BLaER1 (cell line): ENCODE results near the gene FBXL17.

ENCODE experiments used
- H3K27ac ChIP-seq: shearing (Covaris generic); formaldehyde crosslinking; 2 replicates; pipeline ENCODE4 v1.8.1; 2022
- H3K27me3 ChIP-seq: shearing (Covaris generic); formaldehyde crosslinking; 2 replicates; pipeline ENCODE4 v1.8.1; 2022
- H3K36me3 ChIP-seq: shearing (Covaris generic); formaldehyde crosslinking; 2 replicates; pipeline ENCODE4 v1.8.1; 2022
- H3K4me1 ChIP-seq: shearing (Covaris generic); formaldehyde crosslinking; 2 replicates; pipeline ENCODE4 v1.8.1; 2022
- H3K4me2 ChIP-seq: shearing (Covaris generic); formaldehyde crosslinking; 2 replicates; pipeline ENCODE4 v1.8.1; 2022
- H3K4me3 ChIP-seq: shearing (Covaris generic); formaldehyde crosslinking; 2 replicates; pipeline ENCODE4 v1.8.1; 2022
- H3K9ac ChIP-seq: shearing (Covaris generic); formaldehyde crosslinking; 2 replicates; pipeline ENCODE4 v1.8.1; 2022
- H3K9me3 ChIP-seq: shearing (Covaris generic); formaldehyde crosslinking; 2 replicates; pipeline ENCODE4 v1.8.1; 2022
- H4K20me1 ChIP-seq: shearing (Covaris generic); formaldehyde crosslinking; 2 replicates; pipeline ENCODE4 v1.8.1; 2022
- Cebpa-rat ChIP-seq: shearing (Covaris generic); IDR thresholded peaks from 2 replicates; pipeline ENCODE4 v1.8.1; 2022

FBXL17 gene

GRCh38 chr5:108081707-108082106 is 300.2 kb downstream of the FBXL17 start:
- H4K20me1 ChIP-seq, result no peaks in the 10 kb centered on the region
- no peaks in the 10 kb centered on the region for H3K4me1 ChIP-seq
- no peak overlapping the region for H3K9ac ChIP-seq
- no peaks in the 10 kb centered on the region for H3K27me3 ChIP-seq
- H3K36me3 ChIP-seq, result no peaks in the 10 kb centered on the region
- H3K4me2 ChIP-seq, result no peak overlapping the region
- H3K9me3 ChIP-seq, result no peaks in the 10 kb centered on the region
- H3K4me3 ChIP-seq, result no peak overlapping the region
- no peak overlapping the region for H3K27ac ChIP-seq
- no peak for TF ChIP-seq Cebpa-rat

- no peak for TF ChIP-seq Cebpa-rat
- Histone ChIP-seq H4K20me1 (no peaks in the 10 kb centered on the region), H3K4me1 (no peaks in the 10 kb centered on the region), H3K9me3 (no peaks in the 10 kb centered on the region), H3K4me2 (no peak overlapping the region), H3K36me3 (no peaks in the 10 kb centered on the region), H3K4me3 (no peak overlapping the region), H3K27me3 (no peaks in the 10 kb centered on the region), H3K9ac (no peak overlapping the region), H3K27ac (no peak overlapping the region)
Measured at GRCh38 chr5:108079753-108080152, 302.1 kb downstream of the FBXL17 start.

DNA sequence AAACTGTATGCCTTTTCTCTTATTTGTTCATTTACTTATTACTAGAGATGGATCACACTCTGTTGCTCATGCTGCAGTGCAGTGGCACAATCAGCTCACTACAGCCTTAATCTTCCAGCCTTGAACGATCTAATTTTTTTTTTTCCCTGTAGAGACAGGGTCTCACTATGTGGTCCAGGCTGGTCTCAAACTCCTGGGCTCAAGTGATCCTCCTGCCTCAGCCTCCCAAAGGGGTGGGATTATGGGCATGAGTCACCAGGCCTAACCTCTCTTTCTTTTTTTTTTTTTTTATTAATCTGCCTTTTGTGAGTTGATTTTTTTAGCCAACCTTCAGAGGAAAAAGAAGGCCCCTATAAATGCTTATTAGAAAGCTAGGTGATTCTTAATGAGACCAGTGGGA is 303.0 kb downstream of the FBXL17 start:
- Histone ChIP-seq H3K9me3 (no peaks in the 10 kb centered on the region), H4K20me1 (no peaks in the 10 kb centered on the region), H3K4me1 (no peaks in the 10 kb centered on the region), H3K4me3 (no peak overlapping the region), H3K27ac (no peak overlapping the region), H3K4me2 (no peak overlapping the region), H3K27me3 (no peaks in the 10 kb centered on the region), H3K36me3 (no peaks in the 10 kb centered on the region), H3K9ac (no peak overlapping the region)
- TF ChIP-seq Cebpa-rat, result no peak

DNA sequence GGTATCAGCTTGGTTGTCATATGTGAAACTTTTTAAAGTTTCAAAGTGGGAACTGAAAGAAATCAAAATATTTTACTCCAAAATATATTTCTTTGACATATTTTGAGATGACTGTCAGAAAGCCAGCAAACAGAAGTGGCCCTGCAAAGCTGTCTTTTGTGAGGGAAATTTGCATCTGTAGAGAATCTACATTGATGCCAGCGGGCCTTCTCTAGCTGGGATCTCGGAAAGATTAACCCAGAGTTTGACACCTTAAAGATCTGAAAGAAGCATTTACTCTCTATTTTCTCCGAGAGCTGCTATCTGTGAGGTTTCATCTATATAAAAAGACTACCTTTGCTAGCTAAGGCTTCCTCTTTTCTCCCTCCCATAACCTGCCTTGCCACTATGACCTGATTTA is 303.6 kb downstream of the FBXL17 start:
- Histone ChIP-seq H4K20me1 (no peaks in the 10 kb centered on the region), H3K4me1 (no peaks in the 10 kb centered on the region), H3K9me3 (no peaks in the 10 kb centered on the region), H3K9ac (no peak overlapping the region), H3K4me2 (no peak overlapping the region), H3K27ac (no peak overlapping the region), H3K36me3 (no peaks in the 10 kb centered on the region), H3K4me3 (no peak overlapping the region), H3K27me3 (no peaks in the 10 kb centered on the region)
- TF ChIP-seq Cebpa-rat, result no peak

DNA sequence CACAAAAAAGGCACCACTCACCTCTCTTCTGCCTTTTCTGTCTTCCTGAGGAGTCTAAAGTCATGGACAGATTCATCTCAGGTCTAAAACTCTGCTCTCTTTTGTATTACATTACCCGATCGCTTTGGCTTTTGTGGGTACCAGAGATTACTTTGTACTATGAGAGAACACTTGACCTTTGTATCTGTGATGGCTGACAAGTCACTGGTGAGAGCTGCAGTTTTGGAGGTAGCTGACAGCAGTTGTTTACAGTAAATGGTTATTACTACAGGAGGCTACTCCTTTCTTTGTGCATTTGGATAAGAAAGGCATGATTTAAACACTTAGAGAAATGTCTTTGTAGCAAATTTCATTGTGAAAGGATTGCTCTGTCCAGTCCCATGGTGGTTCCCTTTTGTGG is 307.3 kb downstream of the FBXL17 start:
- no peak for TF ChIP-seq Cebpa-rat
- Histone ChIP-seq H3K4me2 (no peak overlapping the region), H3K27ac (no peak overlapping the region)

DNA sequence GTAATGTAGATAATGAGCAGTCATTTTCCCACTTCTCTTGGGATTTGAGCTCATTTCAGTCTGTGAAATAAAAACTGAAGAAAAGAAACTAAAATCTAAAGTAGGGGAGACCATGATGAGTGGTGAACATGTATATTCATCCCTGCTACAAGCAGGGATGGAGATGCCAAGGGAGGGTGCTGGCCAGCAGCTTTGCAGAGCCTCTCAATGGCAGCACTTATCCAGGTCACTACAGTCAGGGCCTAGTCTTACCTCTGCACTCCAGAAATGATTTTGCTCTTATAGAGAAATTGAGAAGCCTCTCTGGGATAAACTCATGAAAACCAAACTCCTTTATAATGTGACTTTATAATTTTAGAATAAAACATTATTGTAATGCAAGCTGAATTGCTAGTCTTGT is 317.6 kb downstream of the FBXL17 start:
- no peak overlapping the region for H3K27ac ChIP-seq
- TF ChIP-seq Cebpa-rat, result no peak

More for the DNA sequence above, 307.3 kb downstream of the FBXL17 start:
- H3K4me1 ChIP-seq, result no peaks in the 10 kb centered on the region
- H3K9ac ChIP-seq, result no peak overlapping the region
- H3K36me3 ChIP-seq, result no peaks in the 10 kb centered on the region
- no peaks in the 10 kb centered on the region for H3K27me3 ChIP-seq
- no peaks in the 10 kb centered on the region for H4K20me1 ChIP-seq
- no peak overlapping the region for H3K4me3 ChIP-seq
- no peaks in the 10 kb centered on the region for H3K9me3 ChIP-seq

GRCh38 chr5:108061941-108062340 is 320.0 kb downstream of the FBXL17 start:
- no peaks in the 10 kb centered on the region for H4K20me1 ChIP-seq
- no peak overlapping the region for H3K27ac ChIP-seq
- H3K9ac ChIP-seq, result no peak overlapping the region
- no peak overlapping the region for H3K4me2 ChIP-seq
- no peak overlapping the region for H3K4me3 ChIP-seq
- H3K4me1 ChIP-seq, result no peaks in the 10 kb centered on the region
- H3K36me3 ChIP-seq, result no peaks in the 10 kb centered on the region
- no peaks in the 10 kb centered on the region for H3K9me3 ChIP-seq
- no peak for TF ChIP-seq Cebpa-rat
- no peaks in the 10 kb centered on the region for H3K27me3 ChIP-seq

More for the DNA sequence above, 317.6 kb downstream of the FBXL17 start:
- H3K4me3 ChIP-seq, result no peak overlapping the region
- H4K20me1 ChIP-seq, result no peaks in the 10 kb centered on the region
- no peak overlapping the region for H3K4me2 ChIP-seq
- no peaks in the 10 kb centered on the region for H3K9me3 ChIP-seq
- H3K36me3 ChIP-seq, result no peaks in the 10 kb centered on the region
- H3K9ac ChIP-seq, result no peak overlapping the region
- H3K27me3 ChIP-seq, result no peaks in the 10 kb centered on the region
- H3K4me1 ChIP-seq, result no peaks in the 10 kb centered on the region

DNA sequence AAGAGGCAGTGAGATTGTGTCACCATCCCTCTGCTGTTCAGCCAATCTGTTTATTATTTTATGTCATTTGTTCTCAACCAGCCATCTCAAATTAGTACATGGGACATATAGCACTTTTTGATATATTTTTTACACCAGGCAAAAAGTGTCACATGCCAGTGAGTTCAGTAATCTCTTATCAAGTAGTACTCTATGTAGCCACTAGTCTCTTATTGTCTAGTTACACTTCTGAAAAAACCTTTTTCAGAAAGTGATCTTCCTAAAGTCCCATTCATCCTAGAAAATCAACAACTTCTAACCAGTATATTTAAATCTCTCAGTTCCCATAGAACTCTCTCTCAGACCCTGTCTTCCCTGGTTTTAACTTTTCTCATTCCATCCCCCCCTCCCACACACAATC is 321.6 kb downstream of the FBXL17 start:
- H3K4me1 ChIP-seq, result no peaks in the 10 kb centered on the region
- no peaks in the 10 kb centered on the region for H3K9me3 ChIP-seq
- H3K9ac ChIP-seq, result no peak overlapping the region
- no peaks in the 10 kb centered on the region for H4K20me1 ChIP-seq
- no peaks in the 10 kb centered on the region for H3K36me3 ChIP-seq
- no peak overlapping the region for H3K4me2 ChIP-seq
- no peaks in the 10 kb centered on the region for H3K27me3 ChIP-seq
- H3K27ac ChIP-seq, result no peak overlapping the region
- no peak overlapping the region for H3K4me3 ChIP-seq
- no peak for TF ChIP-seq Cebpa-rat

- Histone ChIP-seq H3K27me3 (no peaks in the 10 kb centered on the region), H3K4me3 (no peak overlapping the region), H3K9me3 (peaks cover 1% of the 10 kb centered on the region; the same call in 1 of the 2 replicates), H3K4me2 (no peak overlapping the region), H3K9ac (no peak overlapping the region), H3K36me3 (no peaks in the 10 kb centered on the region), H3K27ac (no peak overlapping the region), H3K4me1 (no peaks in the 10 kb centered on the region), H4K20me1 (no peaks in the 10 kb centered on the region)
- TF ChIP-seq Cebpa-rat, result no peak
Measured at GRCh38 chr5:108059334-108059733, 322.6 kb downstream of the FBXL17 start.

- Histone ChIP-seq H4K20me1 (no peaks in the 10 kb centered on the region), H3K4me2 (no peak overlapping the region), H3K9ac (no peak overlapping the region), H3K36me3 (no peaks in the 10 kb centered on the region), H3K4me1 (no peaks in the 10 kb centered on the region), H3K9me3 (peaks cover 24% of the 10 kb centered on the region), H3K27me3 (no peaks in the 10 kb centered on the region), H3K4me3 (no peak overlapping the region), H3K27ac (no peak overlapping the region)
- no peak for TF ChIP-seq Cebpa-rat
Measured at GRCh38 chr5:108054349-108054748, 327.5 kb downstream of the FBXL17 start.

DNA sequence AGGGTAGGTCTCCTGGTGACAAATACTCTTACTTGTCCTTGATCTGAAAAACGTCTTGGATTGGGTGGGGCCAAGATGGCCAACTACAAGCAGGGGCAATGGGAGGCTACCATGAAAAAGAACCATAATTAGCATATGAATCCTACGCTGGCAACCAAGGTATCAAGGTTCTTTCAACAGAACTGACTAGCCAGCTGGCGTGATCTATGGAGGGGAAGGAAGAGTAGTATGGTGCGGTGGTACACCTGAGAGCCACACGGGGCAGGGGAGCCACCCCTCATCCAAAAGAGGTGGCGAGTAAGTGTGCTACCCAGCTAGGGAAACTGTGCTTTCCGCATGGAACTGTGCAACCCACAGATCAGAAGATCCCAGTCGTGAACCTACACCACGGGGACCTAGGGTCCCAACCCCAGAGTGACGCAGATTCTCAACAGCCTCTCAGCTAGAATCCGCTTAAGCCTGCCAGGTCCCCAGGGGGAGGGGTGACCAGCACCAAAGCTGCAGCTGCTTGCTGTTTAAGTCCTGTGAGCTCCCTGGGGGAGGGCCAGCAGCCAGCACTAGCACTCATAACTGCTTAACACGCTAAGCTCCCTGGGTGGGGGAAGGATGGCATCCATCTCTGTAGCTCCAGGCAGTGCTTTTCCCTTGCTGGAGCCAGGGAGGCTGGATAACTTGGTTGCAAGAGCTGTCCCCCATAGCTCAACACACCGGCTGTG is 334.8 kb downstream of the FBXL17 start:
- H3K4me1 ChIP-seq, result no peaks in the 10 kb centered on the region
- no peaks in the 10 kb centered on the region for H4K20me1 ChIP-seq
- no peak for TF ChIP-seq Cebpa-rat
- no peaks in the 10 kb centered on the region for H3K36me3 ChIP-seq
- H3K4me3 ChIP-seq, result no peak overlapping the region
- no peak overlapping the region for H3K27ac ChIP-seq
- no peak overlapping the region for H3K9ac ChIP-seq
- no peak overlapping the region for H3K4me2 ChIP-seq
- no peaks in the 10 kb centered on the region for H3K27me3 ChIP-seq
- peaks cover 20% of the 10 kb centered on the region for H3K9me3 ChIP-seq
